ENCODE data around the gene PTF1A. TPM values are rescaled to one million over a fixed set of nuclear protein-coding genes. Genes with fewer than 3 reads are reported as not detected.

The PTF1A gene
- total and polyA plus RNA-seq, 8 donors = 0.35 to 3.4 (median 0.93) TPM; not detected in 4

GRCh38 chr10:23193435-23194074 is 1.4 kb downstream of the PTF1A start:
- H3K4me3 ChIP-seq = peak overlapping the region in 1 of 4 donors; percentile 23
- intact Hi-C loops (cut with DNase I; ENCODE audit: low total_unique reads) = no loop called here
- H3K9me3 ChIP-seq = peaks cover 0 to 8% (median 0%) of the 10 kb centered on the region in 4 donors
- no peak for TF ChIP-seq POLR2A (IDR thresholded peaks at IDR 0.05)
- no peak for TF ChIP-seq CTCF (IDR thresholded peaks at IDR 0.05)
- TF ChIP-seq POLR2AphosphoS5 (IDR thresholded peaks at IDR 0.05) = no peak
- no peak for TF ChIP-seq EP300 (IDR thresholded peaks at IDR 0.05)
- DNase-seq = no peak
- no peak overlapping the region for H3K27ac ChIP-seq
- H3K4me1 ChIP-seq = peaks cover 11 to 34% (median 20%) of the 10 kb centered on the region in 4 donors
- no peaks in the 10 kb centered on the region for H3K36me3 ChIP-seq
- H3K27me3 ChIP-seq = peaks cover 32 to 100% (median 79%) of the 10 kb centered on the region in 3 donors
- WGBS, 5 donors = 5 to 8% (median 7%) methylated on average over 19 of the region's 19 CpGs

GRCh38 chr10:23194471-23194965 is 2.4 kb downstream of the PTF1A start:
- intact Hi-C loops (cut with DNase I; ENCODE audit: low total_unique reads) = no loop called here
- Histone ChIP-seq H3K27me3 (peaks cover 40 to 100% (median 88%) of the 10 kb centered on the region in 3 donors), H3K4me3 (peak overlapping the region in 1 of 4 donors; percentile 2), H3K9me3 (peaks cover 0 to 8% (median 0%) of the 10 kb centered on the region in 4 donors), H3K36me3 (no peaks in the 10 kb centered on the region), H3K4me1 (peaks cover 11 to 43% (median 24%) of the 10 kb centered on the region in 4 donors), H3K27ac (no peak overlapping the region)
- 9 to 22% (median 15%) methylated on average over 7 to 13 of the region's 13 CpGs for WGBS, 5 donors
- TF ChIP-seq POLR2A (IDR thresholded peaks at IDR 0.05) = no peak
- TF ChIP-seq CTCF (IDR thresholded peaks at IDR 0.05) = no peak
- TF ChIP-seq EP300 (IDR thresholded peaks at IDR 0.05) = no peak
- no peak for TF ChIP-seq POLR2AphosphoS5 (IDR thresholded peaks at IDR 0.05)
- no peak for DNase-seq

- intact Hi-C loops (cut with DNase I; ENCODE audit: low total_unique reads) = no loop called here
- peaks cover 0 to 8% (median 0%) of the 10 kb centered on the region in 4 donors for H3K9me3 ChIP-seq
Measured at GRCh38 chr10:23194966-23195845, 3.1 kb downstream of the PTF1A start.

More at GRCh38 chr10:23194966-23195845, 3.1 kb downstream of the PTF1A start:
- Histone ChIP-seq H3K27me3 (peaks cover 40 to 100% (median 87%) of the 10 kb centered on the region in 3 donors), H3K4me1 (peaks cover 11 to 49% (median 24%) of the 10 kb centered on the region in 4 donors), H3K4me3 (peak overlapping the region in 1 of 4 donors; percentile 2), H3K36me3 (no peaks in the 10 kb centered on the region), H3K27ac (no peak overlapping the region)
- no peak for DNase-seq
- TF ChIP-seq CTCF (IDR thresholded peaks at IDR 0.05) = no peak
- TF ChIP-seq POLR2AphosphoS5 (IDR thresholded peaks at IDR 0.05) = no peak
- no peak for TF ChIP-seq EP300 (IDR thresholded peaks at IDR 0.05)
- TF ChIP-seq POLR2A (IDR thresholded peaks at IDR 0.05) = no peak
- WGBS, 5 donors = 5 to 11% (median 8%) methylated on average over 20 to 70 of the region's 70 CpGs
